Left lobe of liver (tissue), 2 donors: ENCODE measurements around the gene ZNF20. TPM values are rescaled to one million over a fixed set of nuclear protein-coding genes. Genes with fewer than 3 reads are reported as not detected.
"Not testable (repeated sequence)": the region's sequence is repeated elsewhere in the genome, so short reads cannot be mapped to it uniquely, and the experiment has no call there.

ENCODE experiments used
- ATAC-seq: fragments of 200-7000 bp; cut with Tn5 transposase; one replicate; pipeline ENCODE4 v1.9.1; 2020; ENCODE audit warnings: mild to moderate bottlenecking, moderate library complexity
- DNase-seq: peaks from one replicate; pipeline ENCODE4 v3.0.0-alpha.2; 2020; ENCODE audit warnings: low spot score
- total RNA-seq: library from RNA; stranded (reverse); gene quantifications from one replicate; pipeline ENCODE4 v1.2.1, GENCODE V29; 2021
- donor health status: DM: no; HTN: no; CAD: no; lungs with moderate emphysema.
- donor health status: DM: no; HTN: yes; CAD: no.

Gene ZNF20
- total RNA-seq, 1 donor from 2014 or later: 0.65 TPM

- ATAC-seq: no peak
- DNase-seq: no peak
These were observed 27.0 kb downstream of the ZNF20 start for GRCh38 chr19:12113121-12113520.

- DNase-seq: no peak
- no peak for ATAC-seq
These were observed 27.4 kb downstream of the ZNF20 start for GRCh38 chr19:12112701-12113100.

GRCh38 chr19:12111943-12112637, 28.1 kb downstream of the ZNF20 start:
- no peak for ATAC-seq
- DNase-seq: no peak

- DNase-seq (no peak), ATAC-seq (no peak)
These were observed 29.0 kb downstream of the ZNF20 start for GRCh38 chr19:12111176-12111575.

GRCh38 chr19:12103909-12104308, 36.2 kb downstream of the ZNF20 start:
- not testable (repeated sequence) for ATAC-seq, DNase-seq

GRCh38 chr19:12098040-12098439, 42.1 kb downstream of the ZNF20 start:
- ATAC-seq: no peak

GRCh38 chr19:12095111-12095790, 44.9 kb downstream of the ZNF20 start:
- DNase-seq (no peak), ATAC-seq (no peak)

More at GRCh38 chr19:12098040-12098439, 42.1 kb downstream of the ZNF20 start:
- no peak for DNase-seq

- DNase-seq (no peak), ATAC-seq (no peak)
These were observed 46.4 kb downstream of the ZNF20 start for GRCh38 chr19:12093777-12094176.

- ATAC-seq (no peak), DNase-seq (no peak)
These were observed 47.2 kb downstream of the ZNF20 start for GRCh38 chr19:12092956-12093355.

- DNase-seq (peak; percentile 68), ATAC-seq (peak; percentile 91)
These were observed 47.9 kb downstream of the ZNF20 start for GRCh38 chr19:12092065-12092867.

- ATAC-seq (peak; percentile 62), DNase-seq (no peak)
These were observed 49.3 kb downstream of the ZNF20 start for GRCh38 chr19:12090807-12091206.

GRCh38 chr19:12085074-12085818, 54.9 kb downstream of the ZNF20 start:
- ATAC-seq: no peak
- DNase-seq: no peak

GRCh38 chr19:12083336-12083735, 56.8 kb downstream of the ZNF20 start:
- not testable (repeated sequence) for ATAC-seq, DNase-seq

Other genes starting within 250 kb of the ZNF20 start
- gene ZNF700, start 215.2 kb downstream of the ZNF20 start, total RNA-seq: 5.6 TPM
- 0.25 TPM for gene ZNF763, start 175.3 kb downstream of the ZNF20 start, total RNA-seq
- gene ZNF433, start 104.7 kb downstream of the ZNF20 start, total RNA-seq: 2.7 TPM
- gene ZNF878, start 87.4 kb downstream of the ZNF20 start, total RNA-seq: 0.10 TPM
- gene ZNF844, start 75.6 kb downstream of the ZNF20 start, total RNA-seq: 2.7 TPM
- 0.15 TPM for gene ZNF625, start 16.4 kb upstream of the ZNF20 start, total RNA-seq
- gene ZNF136, start 22.7 kb upstream of the ZNF20 start, total RNA-seq: 2.5 TPM
- 7.6 TPM for gene ZNF44, start 154.5 kb upstream of the ZNF20 start, total RNA-seq
- gene ZNF563, start 193.3 kb upstream of the ZNF20 start, total RNA-seq: 4.6 TPM
- 2.6 TPM for gene ZNF442, start 225.3 kb upstream of the ZNF20 start, total RNA-seq